A673 (cell line): ENCODE data around the gene DIO2. TPM values are rescaled to one million over a fixed set of nuclear protein-coding genes. Genes with fewer than 3 reads are reported as not detected.

Source experiments
- BruUV-seq: library from RNA; stranded (reverse); fragments of 400-500 nt; replicated peaks from 2 replicates; lab custom pipeline; 2021; lab: Mats Ljungman, UMichigan
- CTCF ChIA-PET: fragments of 300-600 bp; sonication (Branson Sonifier 250); formaldehyde crosslinking; loops from one replicate; lab custom pipeline; 2022; ENCODE audit warnings: antibody characterized with exemption; lab: Charles Lee
- POLR2A ChIA-PET: fragments of 300-600 bp; sonication (Branson Sonifier 250); formaldehyde crosslinking; loops from one replicate; lab custom pipeline; 2022; ENCODE audit warnings: antibody characterized with exemption; ENCODE audit not compliant: low non-redundant PET; lab: Charles Lee
- DNase-seq: peaks from one replicate; pipeline ENCODE4 v3.0.0-alpha.2; 2015; ENCODE audit warnings: low spot score
- H3K27ac ChIP-seq: fragments of 200-600 bp; sonication (generic); 2 replicates; pipeline ENCODE4 v1.5.1; 2016; ENCODE audit warnings: mixed run types, low read depth, mild to moderate bottlenecking, mixed read lengths, antibody characterized with exemption, low read length; ENCODE audit not compliant: poor library complexity, severe bottlenecking
- H3K27me3 ChIP-seq: fragments of 200-600 bp; sonication (generic); replicated peaks from 2 replicates; pipeline ENCODE4 v1.6.1; 2017; ENCODE audit warnings: mixed run types, low read depth, mild to moderate bottlenecking, mixed read lengths, antibody characterized with exemption, low read length; ENCODE audit not compliant: insufficient read depth, poor library complexity
- H3K36me3 ChIP-seq: fragments of 200-600 bp; sonication (generic); 2 replicates; pipeline ENCODE4 v1.6.1; 2016; ENCODE audit warnings: mixed run types, mild to moderate bottlenecking, mixed read lengths, antibody characterized with exemption, low read length; ENCODE audit not compliant: insufficient read depth, poor library complexity, severe bottlenecking
- H3K4me1 ChIP-seq: fragments of 200-600 bp; sonication (generic); 2 replicates; pipeline ENCODE4 v1.6.1; 2017; ENCODE audit warnings: mixed run types, mild to moderate bottlenecking, mixed read lengths, antibody characterized with exemption, low read length; ENCODE audit not compliant: insufficient read depth, poor library complexity, severe bottlenecking
- H3K4me3 ChIP-seq: fragments of 200-600 bp; sonication (generic); 2 replicates; pipeline ENCODE4 v1.5.1; 2016; ENCODE audit warnings: low read depth, mixed run types, mild to moderate bottlenecking, mixed read lengths, low read length; ENCODE audit not compliant: poor library complexity, severe bottlenecking
- H3K9me3 ChIP-seq: fragments of 200-600 bp; sonication (generic); 2 replicates; pipeline ENCODE4 v1.6.1; 2016; ENCODE audit warnings: mixed run types, low read depth, mild to moderate bottlenecking, mixed read lengths, antibody characterized with exemption, low read length; ENCODE audit not compliant: poor library complexity, severe bottlenecking
- CTCF ChIP-seq: fragments of 300-800, 200-600 bp; sonication (generic); conservative IDR thresholded peaks from 2 replicates; pipeline ENCODE4 v1.5.1; 2017; ENCODE audit warnings: low read depth, mild to moderate bottlenecking, antibody characterized with exemption, low read length, moderate library complexity, mixed read lengths
- EZH2 ChIP-seq: fragments of 200-600 bp; sonication (generic); IDR thresholded peaks from 2 replicates; pipeline ENCODE4 v1.6.1; 2017; ENCODE audit warnings: borderline replicate concordance, low read depth, mild to moderate bottlenecking, mixed read lengths, antibody characterized with exemption, low read length; ENCODE audit not compliant: poor library complexity, severe bottlenecking
- intact Hi-C: fragments of 100-400 bp; cut with micrococcal nuclease; formaldehyde crosslinking; loops from one replicate; pipeline ENCODE4 v1.10.0; 2022; ENCODE audit not compliant: unreplicated experiment
- total RNA-seq: library from RNA; stranded (reverse); gene quantifications from 2 replicates; pipeline ENCODE4 v1.2.3, GENCODE V29; 2021

The DIO2 gene
- total RNA-seq, 1 experiment from 2014 or later: 0.09 TPM

GRCh38 chr14:80237143-80237542 lies 25.8 kb upstream of the DIO2 start:
- no TSS peak for BruUV-seq
- H3K27me3 ChIP-seq: no peaks in the 10 kb centered on the region
- no peak overlapping the region for H3K27ac ChIP-seq
- TF ChIP-seq EZH2 (no peak), CTCF (no peak)
- intact Hi-C loops: no loop called here
- no peaks in the 10 kb centered on the region for H3K36me3 ChIP-seq
- no peaks in the 10 kb centered on the region for H3K4me1 ChIP-seq
- CTCF ChIA-PET: no interaction called here
- no peaks in the 10 kb centered on the region for H3K9me3 ChIP-seq
- H3K4me3 ChIP-seq: no peak overlapping the region
- POLR2A ChIA-PET: no interaction called here
- DNase-seq: no peak

- Histone ChIP-seq H3K9me3 (no peaks in the 10 kb centered on the region), H3K27ac (no peak overlapping the region), H3K36me3 (no peaks in the 10 kb centered on the region), H3K4me3 (no peak overlapping the region), H3K4me1 (no peaks in the 10 kb centered on the region), H3K27me3 (no peaks in the 10 kb centered on the region)
- CTCF ChIA-PET: no interaction called here
- no TSS peak for BruUV-seq
- DNase-seq: no peak
- TF ChIP-seq EZH2 (no peak), CTCF (no peak)
- intact Hi-C loops: no loop called here
- POLR2A ChIA-PET: no interaction called here
These were observed 22.3 kb upstream of the DIO2 start for GRCh38 chr14:80233470-80234089.

GRCh38 chr14:80231702-80232101 lies 20.4 kb upstream of the DIO2 start:
- intact Hi-C loops: no loop called here
- no TSS peak for BruUV-seq
- no peak for TF ChIP-seq CTCF
- no peak for TF ChIP-seq EZH2

More at GRCh38 chr14:80231702-80232101, 20.4 kb upstream of the DIO2 start:
- ChIA-PET POLR2A (no interaction called here), CTCF (no interaction called here)
- Histone ChIP-seq H3K4me3 (no peak overlapping the region), H3K27ac (no peak overlapping the region), H3K36me3 (no peaks in the 10 kb centered on the region), H3K4me1 (no peaks in the 10 kb centered on the region), H3K27me3 (no peaks in the 10 kb centered on the region), H3K9me3 (no peaks in the 10 kb centered on the region)
- DNase-seq: no peak
